Measurements from ENCODE around the gene TOX3. TPM values are rescaled to one million over a fixed set of nuclear protein-coding genes. Genes with fewer than 3 reads are reported as not detected.

The TOX3 gene
- total and polyA plus RNA-seq, 10 of the 15 experiments (the other 5 are each of a cell fraction or from before 2014, with no cell fraction given): not detected

GRCh38 chr16:52554334-52554733 is 7.4 kb upstream of the TOX3 start:
- Histone ChIP-seq H3K9me3 (replicated peaks; ENCODE audit: control insufficient read depth, insufficient read depth, low read length) (no peaks in the 10 kb centered on the region; the same call in 2 of the 3 replicates), H4K20me1 (ENCODE audit: control insufficient read depth, insufficient read depth) (no peaks in the 10 kb centered on the region), H3K4me3 (no peak overlapping the region), H3K36me3 (ENCODE audit: control insufficient read depth in 2 of 2, insufficient read depth in 2 of 2, low read length in 1 of 2) (no peaks in the 10 kb centered on the region), H3K27me3 (replicated peaks in 1 of 2; ENCODE audit: control insufficient read depth in 2 of 2, insufficient read depth in 2 of 2, low read length in 1 of 2) (no peaks in the 10 kb centered on the region), H2AFZ (ENCODE audit: control insufficient read depth, low read depth, low read length) (no peak overlapping the region), H3K4me2 (ENCODE audit: control insufficient read depth, insufficient read depth) (no peak overlapping the region), H3K27ac (ENCODE audit: control insufficient read depth, insufficient read depth) (no peak overlapping the region), H3K4me1 (ENCODE audit: control insufficient read depth, insufficient read depth, low read length) (no peaks in the 10 kb centered on the region), H3K79me2 (ENCODE audit: control insufficient read depth, insufficient read depth, low read length) (no peaks in the 10 kb centered on the region), H3K9ac (ENCODE audit: control insufficient read depth, insufficient read depth, low read length) (no peak overlapping the region)
- TF ChIP-seq EED (IDR thresholded peaks at IDR 0.05; ENCODE audit: low read depth) (no peak), EZH2 (IDR thresholded peaks at IDR 0.05; ENCODE audit: borderline replicate concordance, control insufficient read depth, low read depth, low read length) (no peak), YY1 (IDR thresholded peaks at IDR 0.05; ENCODE audit: low read depth, low read length) (no peak), BCL3 (IDR thresholded peaks at IDR 0.05; ENCODE audit: borderline replicate concordance, insufficient read depth, low read depth, low read length, poor library complexity, severe bottlenecking) (no peak), E2F4 (IDR thresholded peaks at IDR 0.05; ENCODE audit: low read depth, low read length) (no peak), BACH1 (IDR thresholded peaks at IDR 0.05; ENCODE audit: borderline replicate concordance) (no peak), DPF2 (IDR thresholded peaks at IDR 0.05) (no peak), SRF (IDR thresholded peaks at IDR 0.05; ENCODE audit: low read depth in 2 of 2, low read length in 2 of 2) (no peak), ZBED1 (IDR thresholded peaks at IDR 0.05; ENCODE audit: borderline replicate concordance) (no peak), POLR2AphosphoS2 (IDR thresholded peaks at IDR 0.05; ENCODE audit: low read depth, low read length) (no peak), MXI1 (IDR thresholded peaks at IDR 0.05; ENCODE audit: low read depth, low read length) (no peak), ASH2L (IDR thresholded peaks at IDR 0.05; ENCODE audit: borderline replicate concordance, low read depth) (no peak), NR2C1 (IDR thresholded peaks at IDR 0.05) (no peak), BCL11A (IDR thresholded peaks at IDR 0.05; ENCODE audit: low read depth, low read length) (no peak), IRF4 (IDR thresholded peaks at IDR 0.05; ENCODE audit: low read depth, low read length) (no peak), RELB (IDR thresholded peaks at IDR 0.05; ENCODE audit: low read depth) (no peak), HCFC1 (IDR thresholded peaks at IDR 0.05; ENCODE audit: low read length) (no peak), SP1 (IDR thresholded peaks at IDR 0.05; ENCODE audit: low read depth, low read length) (no peak), BMI1 (IDR thresholded peaks at IDR 0.05; ENCODE audit: borderline replicate concordance) (no peak), EP300 (IDR thresholded peaks at IDR 0.05; ENCODE audit: borderline replicate concordance in 1 of 2, control insufficient read depth in 1 of 2, low read depth in 2 of 2, low read length in 2 of 2) (no peak)
- intact Hi-C loops (cut with micrococcal nuclease; ENCODE audit: unreplicated experiment): no loop called here
- ChIA-PET POLR2A (no interaction called here), CTCF (interaction anchor here (1.1 kb wide), 1 partner anchor 14 kb away, joined by 3 read pairs; no protein-coding TSS in a partner anchor), RAD21 (ENCODE audit: unreplicated experiment) (interaction anchor here (1.7 kb wide), 1 partner anchor 363 kb away, joined by 4 read pairs; no protein-coding TSS in a partner anchor), SMC1A (ENCODE audit: uncharacterized antibody, unreplicated experiment) (no interaction called here)
- in situ Hi-C loops (cut with MboI): no loop called here
- FAIRE-seq: no peak
- no peak for DNase-seq (ENCODE audit: low read depth, low spot score)
- ATAC-seq: no peak
- BruUV-seq (replicated peaks): no TSS peak
- 0% methylated on average over 1 of the region's 1 CpG for WGBS (ENCODE audit: insufficient coverage, insufficient replicate concordance, low lambda C conversion rate, missing lambda C conversion rate)
